Inflammatory macrophage treated with lipopolysaccharide for 1 hour (primary cell): ENCODE data around the gene SKA2.
"Not testable (repeated sequence)": the region's sequence is repeated elsewhere in the genome, so short reads cannot be mapped to it uniquely, and the experiment has no call there.

Experiments used
- DNase-seq, 2 donors: peaks; one replicate each; pipeline ENCODE4 v3.0.0-alpha.2; 2020 to 2022

The SKA2 gene

GRCh38 chr17:59093702-59094231, 61.2 kb downstream of the SKA2 start:
- DNase-seq = no peak

GRCh38 chr17:59093145-59093701, 61.8 kb downstream of the SKA2 start:
- DNase-seq = no peak

GRCh38 chr17:59090593-59090992, 64.4 kb downstream of the SKA2 start:
- not testable (repeated sequence) for DNase-seq

GRCh38 chr17:59084154-59084553, 70.8 kb downstream of the SKA2 start:
- DNase-seq = no peak

GRCh38 chr17:59074494-59074893, 80.5 kb downstream of the SKA2 start:
- no peak for DNase-seq

GRCh38 chr17:59073972-59074371, 81.0 kb downstream of the SKA2 start:
- DNase-seq = no peak

- no peak for DNase-seq
Observed at GRCh38 chr17:59069856-59070255, 85.1 kb downstream of the SKA2 start.

- no peak for DNase-seq
Observed at GRCh38 chr17:59067756-59068155, 87.2 kb downstream of the SKA2 start.

GRCh38 chr17:59067340-59067739, 87.6 kb downstream of the SKA2 start:
- no peak for DNase-seq

- no peak for DNase-seq
Observed at GRCh38 chr17:59062509-59062908, 92.5 kb downstream of the SKA2 start.
